Neural cell (in vitro differentiated cells): ENCODE results near the gene COX6B2. TPM values are rescaled to one million over a fixed set of nuclear protein-coding genes. Genes with fewer than 3 reads are reported as not detected.

ENCODE experiments used
- H2AFZ ChIP-seq: fragments of 200-600, 300-800 bp; sonication (generic), shearing (Covaris generic); 2 replicates; pipeline ENCODE4 v1.6.0; 2014; ENCODE audit warnings: low read depth, mild to moderate bottlenecking, antibody characterized with exemption, low read length, moderate library complexity
- H3F3A ChIP-seq: fragments of 200-600 bp; shearing (Covaris generic); 2 replicates; pipeline ENCODE4 v1.6.1; 2016; ENCODE audit warnings: mild to moderate bottlenecking, moderate library complexity, mixed read lengths, antibody characterized with exemption, low read length; ENCODE audit not compliant: insufficient read depth, poor library complexity, severe bottlenecking
- H3K27ac ChIP-seq: fragments of 200-600, 300-800 bp; sonication (generic), shearing (Covaris generic); 2 replicates; pipeline ENCODE4 v1.5.1; 2014; ENCODE audit warnings: mild to moderate bottlenecking, low read length, moderate library complexity
- H3K27me3 ChIP-seq: fragments of 300-800, 200-600 bp; sonication (generic), shearing (Covaris generic); 2 replicates; pipeline ENCODE4 v1.6.0; 2014; ENCODE audit warnings: mild to moderate bottlenecking, low read depth, low read length, moderate library complexity; ENCODE audit not compliant: insufficient read depth
- H3K36me3 ChIP-seq: fragments of 300-800, 200-600 bp; sonication (generic), shearing (Covaris generic); 2 replicates; pipeline ENCODE4 v1.5.1; 2014; ENCODE audit warnings: mild to moderate bottlenecking, antibody characterized with exemption, low read length, moderate library complexity; ENCODE audit not compliant: insufficient read depth
- H3K4me2 ChIP-seq: fragments of 300-800, 200-600 bp; sonication (generic), shearing (Covaris generic); 2 replicates; pipeline ENCODE4 v1.6.0; 2014; ENCODE audit warnings: mild to moderate bottlenecking, low read length
- H3K4me3 ChIP-seq: fragments of 300-800, 200-600 bp; sonication (generic), shearing (Covaris generic); 2 replicates; pipeline ENCODE4 v1.5.1; 2014; ENCODE audit warnings: mild to moderate bottlenecking, low read length, moderate library complexity
- H3K79me2 ChIP-seq: fragments of 200-600 bp; shearing (Covaris generic); replicated peaks from 2 replicates; pipeline ENCODE4 v1.6.0; 2014; ENCODE audit warnings: mild to moderate bottlenecking, low read length, moderate library complexity; ENCODE audit not compliant: insufficient read depth
- H3K9ac ChIP-seq: fragments of 300-800, 200-600 bp; sonication (generic), shearing (Covaris generic); 2 replicates; pipeline ENCODE4 v1.6.1; 2016; ENCODE audit warnings: mild to moderate bottlenecking, low read length, mixed read lengths
- H3K9me2 ChIP-seq: fragments of 200-600 bp; shearing (Covaris generic); 2 replicates; pipeline ENCODE4 v1.6.1; 2016; ENCODE audit warnings: mild to moderate bottlenecking, low read length, mixed read lengths; ENCODE audit not compliant: insufficient read depth
- H3K9me3 ChIP-seq: fragments of 200-600, 300-800 bp; sonication (generic), shearing (Covaris generic); 2 replicates; pipeline ENCODE4 v1.6.1; 2016; ENCODE audit warnings: mild to moderate bottlenecking, mixed run types, low read length, moderate library complexity, mixed read lengths
- H4K20me1 ChIP-seq: fragments of 200-600 bp; shearing (Covaris generic); 2 replicates; pipeline ENCODE4 v1.6.1; 2016; ENCODE audit warnings: mild to moderate bottlenecking, mixed run types; ENCODE audit not compliant: insufficient read depth
- EP300 ChIP-seq: fragments of 450-650 bp; conservative IDR thresholded peaks from 2 replicates; pipeline ENCODE4 v1.6.1; 2014; ENCODE audit warnings: antibody characterized with exemption, mild to moderate bottlenecking, moderate library complexity; ENCODE audit not compliant: poor library complexity, severe bottlenecking
- EZH2 ChIP-seq: fragments of 200-600, 300-800 bp; shearing (Covaris generic), sonication (generic); IDR thresholded peaks from 2 replicates; pipeline ENCODE4 v1.6.1; 2014; ENCODE audit warnings: antibody characterized with exemption, low read length, borderline replicate concordance, mild to moderate bottlenecking; ENCODE audit not compliant: insufficient read depth, poor library complexity, severe bottlenecking
- MXI1 ChIP-seq: fragments of 450-650 bp; conservative IDR thresholded peaks from 2 replicates; pipeline ENCODE4 v1.6.1; 2014; ENCODE audit warnings: antibody characterized with exemption, mild to moderate bottlenecking; ENCODE audit not compliant: poor library complexity, severe bottlenecking
- POLR2AphosphoS5 ChIP-seq: IDR thresholded peaks from 2 replicates; pipeline ENCODE4 v1.6.1; 2012
- RAD21 ChIP-seq: fragments of 450-650 bp; conservative IDR thresholded peaks from 2 replicates; pipeline ENCODE4 v1.6.1; 2014; ENCODE audit warnings: antibody characterized with exemption, mild to moderate bottlenecking, moderate library complexity
- SMC3 ChIP-seq: fragments of 450-650 bp; conservative IDR thresholded peaks from 2 replicates; pipeline ENCODE4 v1.6.1; 2014; ENCODE audit warnings: antibody characterized with exemption, mild to moderate bottlenecking, moderate library complexity; ENCODE audit not compliant: poor library complexity
- TAF1 ChIP-seq: IDR thresholded peaks from 2 replicates; pipeline ENCODE4 v1.6.1; 2012; ENCODE audit warnings: low read depth
- polyA plus RNA-seq: library from polyadenylated mRNA; depleted of rRNA; stranded (reverse); fragments of >200 nt; gene quantifications from 2 replicates; pipeline ENCODE4 v1.2.3, GENCODE V29; 2014
- TF ChIP-seq, protein P1 (sequence below): IDR thresholded peaks from 2 replicates; pipeline ENCODE4 v1.6.1; 2012; ENCODE audit warnings: borderline replicate concordance
- TF ChIP-seq, protein P2 (sequence below): fragments of 450-650 bp; IDR thresholded peaks from 2 replicates; pipeline ENCODE4 v1.5.1; 2014; ENCODE audit warnings: antibody characterized with exemption, mild to moderate bottlenecking, moderate library complexity; ENCODE audit not compliant: poor library complexity, severe bottlenecking

The COX6B2 gene
- polyA plus RNA-seq, 1 donor from 2014 or later: 0.17 TPM

DNA sequence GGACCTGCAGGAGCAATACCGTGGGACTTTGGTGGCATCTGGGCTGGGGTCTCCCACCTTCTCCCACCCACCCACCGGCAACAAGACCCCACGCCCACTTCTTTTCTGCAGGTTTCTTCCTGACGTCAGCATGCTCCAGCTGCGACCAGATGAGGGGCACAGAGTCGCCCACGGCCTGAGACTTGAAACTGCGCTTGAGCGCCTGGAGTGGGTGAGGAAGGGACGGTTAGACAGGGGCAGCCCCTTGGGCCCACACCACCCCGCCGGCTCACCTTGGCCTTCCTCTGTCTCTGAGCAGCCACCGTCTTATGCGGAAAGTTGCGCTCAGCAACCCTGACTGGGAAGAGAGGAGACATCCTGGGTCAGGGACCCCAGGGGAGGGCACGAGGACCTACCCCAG lies 6.4 kb upstream of the COX6B2 start:
- Histone ChIP-seq H4K20me1 (no peaks in the 10 kb centered on the region), H3K27me3 (peaks cover 7% of the 10 kb centered on the region), H3F3A (no peaks in the 10 kb centered on the region), H3K9me3 (no peaks in the 10 kb centered on the region), H3K4me3 (no peak overlapping the region), H3K27ac (no peak overlapping the region), H3K36me3 (no peaks in the 10 kb centered on the region), H2AFZ (no peak overlapping the region), H3K4me2 (no peak overlapping the region), H3K9me2 (no peaks in the 10 kb centered on the region), H3K79me2 (no peaks in the 10 kb centered on the region), H3K9ac (no peak overlapping the region)
- TF ChIP-seq, protein P1, sequence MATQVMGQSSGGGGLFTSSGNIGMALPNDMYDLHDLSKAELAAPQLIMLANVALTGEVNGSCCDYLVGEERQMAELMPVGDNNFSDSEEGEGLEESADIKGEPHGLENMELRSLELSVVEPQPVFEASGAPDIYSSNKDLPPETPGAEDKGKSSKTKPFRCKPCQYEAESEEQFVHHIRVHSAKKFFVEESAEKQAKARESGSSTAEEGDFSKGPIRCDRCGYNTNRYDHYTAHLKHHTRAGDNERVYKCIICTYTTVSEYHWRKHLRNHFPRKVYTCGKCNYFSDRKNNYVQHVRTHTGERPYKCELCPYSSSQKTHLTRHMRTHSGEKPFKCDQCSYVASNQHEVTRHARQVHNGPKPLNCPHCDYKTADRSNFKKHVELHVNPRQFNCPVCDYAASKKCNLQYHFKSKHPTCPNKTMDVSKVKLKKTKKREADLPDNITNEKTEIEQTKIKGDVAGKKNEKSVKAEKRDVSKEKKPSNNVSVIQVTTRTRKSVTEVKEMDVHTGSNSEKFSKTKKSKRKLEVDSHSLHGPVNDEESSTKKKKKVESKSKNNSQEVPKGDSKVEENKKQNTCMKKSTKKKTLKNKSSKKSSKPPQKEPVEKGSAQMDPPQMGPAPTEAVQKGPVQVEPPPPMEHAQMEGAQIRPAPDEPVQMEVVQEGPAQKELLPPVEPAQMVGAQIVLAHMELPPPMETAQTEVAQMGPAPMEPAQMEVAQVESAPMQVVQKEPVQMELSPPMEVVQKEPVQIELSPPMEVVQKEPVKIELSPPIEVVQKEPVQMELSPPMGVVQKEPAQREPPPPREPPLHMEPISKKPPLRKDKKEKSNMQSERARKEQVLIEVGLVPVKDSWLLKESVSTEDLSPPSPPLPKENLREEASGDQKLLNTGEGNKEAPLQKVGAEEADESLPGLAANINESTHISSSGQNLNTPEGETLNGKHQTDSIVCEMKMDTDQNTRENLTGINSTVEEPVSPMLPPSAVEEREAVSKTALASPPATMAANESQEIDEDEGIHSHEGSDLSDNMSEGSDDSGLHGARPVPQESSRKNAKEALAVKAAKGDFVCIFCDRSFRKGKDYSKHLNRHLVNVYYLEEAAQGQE: no peak
- TF ChIP-seq RAD21: no peak
- TF ChIP-seq EZH2: no peak
- no peak for TF ChIP-seq SMC3
- no peak for TF ChIP-seq EP300
- no peak for TF ChIP-seq POLR2AphosphoS5
- no peak for TF ChIP-seq MXI1
- TF ChIP-seq, protein P2, sequence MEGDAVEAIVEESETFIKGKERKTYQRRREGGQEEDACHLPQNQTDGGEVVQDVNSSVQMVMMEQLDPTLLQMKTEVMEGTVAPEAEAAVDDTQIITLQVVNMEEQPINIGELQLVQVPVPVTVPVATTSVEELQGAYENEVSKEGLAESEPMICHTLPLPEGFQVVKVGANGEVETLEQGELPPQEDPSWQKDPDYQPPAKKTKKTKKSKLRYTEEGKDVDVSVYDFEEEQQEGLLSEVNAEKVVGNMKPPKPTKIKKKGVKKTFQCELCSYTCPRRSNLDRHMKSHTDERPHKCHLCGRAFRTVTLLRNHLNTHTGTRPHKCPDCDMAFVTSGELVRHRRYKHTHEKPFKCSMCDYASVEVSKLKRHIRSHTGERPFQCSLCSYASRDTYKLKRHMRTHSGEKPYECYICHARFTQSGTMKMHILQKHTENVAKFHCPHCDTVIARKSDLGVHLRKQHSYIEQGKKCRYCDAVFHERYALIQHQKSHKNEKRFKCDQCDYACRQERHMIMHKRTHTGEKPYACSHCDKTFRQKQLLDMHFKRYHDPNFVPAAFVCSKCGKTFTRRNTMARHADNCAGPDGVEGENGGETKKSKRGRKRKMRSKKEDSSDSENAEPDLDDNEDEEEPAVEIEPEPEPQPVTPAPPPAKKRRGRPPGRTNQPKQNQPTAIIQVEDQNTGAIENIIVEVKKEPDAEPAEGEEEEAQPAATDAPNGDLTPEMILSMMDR: no peak
- TF ChIP-seq TAF1: no peak

DNA sequence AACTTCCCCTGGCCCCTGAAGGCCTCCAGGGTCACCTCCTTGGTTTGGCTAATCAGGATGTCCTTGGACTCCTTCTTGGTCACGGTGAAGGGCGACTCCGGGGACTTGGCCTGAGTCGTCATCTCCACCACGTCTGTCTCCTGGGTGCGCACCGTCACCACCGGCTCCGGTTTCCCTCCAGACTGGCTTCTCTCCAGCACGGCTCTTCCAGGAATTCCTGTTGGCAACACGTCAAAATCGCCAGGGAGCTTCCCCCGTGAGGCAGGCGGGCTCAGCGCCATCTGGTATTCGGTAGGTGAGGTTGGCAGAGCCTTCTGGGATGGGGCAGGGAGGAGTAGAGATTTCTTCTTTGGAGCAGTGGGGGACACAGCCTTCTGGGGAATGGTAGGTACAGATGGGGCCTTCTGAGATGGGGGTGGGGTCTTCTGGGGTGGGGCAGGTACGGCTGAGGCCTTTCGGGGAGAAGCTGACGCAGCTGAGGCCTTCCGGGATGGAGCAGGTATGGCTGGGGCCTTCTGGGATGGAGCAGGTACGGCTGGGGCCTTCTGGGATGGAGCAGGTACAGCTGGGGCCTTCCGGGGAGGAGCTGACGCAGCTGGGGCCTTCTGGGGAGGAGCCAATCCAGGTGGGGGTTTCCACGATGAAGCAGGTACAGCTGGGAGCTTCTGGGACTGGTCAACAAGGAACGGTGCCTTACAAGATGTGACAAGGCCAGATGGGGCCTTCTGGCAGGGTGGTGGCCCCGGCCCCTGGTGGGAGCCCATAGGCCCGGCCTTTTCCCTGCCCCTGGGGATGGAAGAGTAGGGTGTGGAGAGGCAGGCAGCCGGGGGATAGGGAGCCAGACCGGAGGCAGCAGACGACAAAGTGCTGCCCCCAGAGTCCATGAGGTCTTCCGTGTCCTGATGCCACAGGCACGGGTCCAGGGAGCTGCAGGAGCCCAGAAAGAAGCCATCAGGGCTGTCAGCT lies 4.7 kb upstream of the COX6B2 start:
- Histone ChIP-seq H3K27me3 (peaks cover 23% of the 10 kb centered on the region), H3K36me3 (no peaks in the 10 kb centered on the region), H3K79me2 (no peaks in the 10 kb centered on the region), H3F3A (no peaks in the 10 kb centered on the region), H3K27ac (no peak overlapping the region), H3K4me2 (no peak overlapping the region), H3K9ac (no peak overlapping the region), H2AFZ (no peak overlapping the region), H3K9me2 (no peaks in the 10 kb centered on the region), H4K20me1 (no peaks in the 10 kb centered on the region), H3K4me3 (no peak overlapping the region), H3K9me3 (no peaks in the 10 kb centered on the region)
- no peak for TF ChIP-seq MXI1
- TF ChIP-seq RAD21: no peak
- TF ChIP-seq POLR2AphosphoS5: no peak
- no peak for TF ChIP-seq TAF1
- no peak for TF ChIP-seq SMC3
- no peak for TF ChIP-seq EP300
- TF ChIP-seq, protein P1: no peak
- no peak for TF ChIP-seq EZH2
- TF ChIP-seq, protein P2: no peak
